Upper lobe of right lung (tissue), 1 donor: Measurements from ENCODE around the gene SLCO3A1. TPM values are rescaled to one million over a fixed set of nuclear protein-coding genes. Genes with fewer than 3 reads are reported as not detected.

Experiments used
- ATAC-seq: fragments of 200-7000 bp; cut with Tn5 transposase; one replicate; pipeline ENCODE4 v1.9.1; 2020; ENCODE audit warnings: mild to moderate bottlenecking, moderate library complexity
- DNase-seq: peaks from one replicate; pipeline ENCODE4 v3.0.0-alpha.2; 2020
- H3K27ac ChIP-seq: fragments of 200-600 bp; one replicate; pipeline ENCODE4 v1.8.0; 2022
- H3K27me3 ChIP-seq: fragments of 200-600 bp; one replicate; pipeline ENCODE4 v1.8.0; 2022; ENCODE audit warnings: mild to moderate bottlenecking
- H3K36me3 ChIP-seq: fragments of 200-600 bp; one replicate; pipeline ENCODE4 v1.8.0; 2022
- H3K4me1 ChIP-seq: fragments of 200-600 bp; one replicate; pipeline ENCODE4 v1.8.0; 2022
- H3K4me3 ChIP-seq: fragments of 200-600 bp; one replicate; pipeline ENCODE4 v1.8.0; 2022; ENCODE audit warnings: mild to moderate bottlenecking
- H3K9me3 ChIP-seq: fragments of 200-600 bp; one replicate; pipeline ENCODE4 v1.8.0; 2022
- CTCF ChIP-seq: fragments of 200-600 bp; IDR thresholded peaks from one replicate; pipeline ENCODE4 v1.8.0; 2022; ENCODE audit warnings: antibody characterized with exemption
- intact Hi-C: fragments of 100-400 bp; cut with DNase I; formaldehyde crosslinking; loops from one replicate; pipeline ENCODE4 v1.11.0; 2022
- total RNA-seq: library from RNA; stranded (reverse); fragmentation: NEBNext Ultra II Directional; extraction: Animal tissue kit (Norgen Biotek cat#: 25700); gene quantifications from one replicate; pipeline ENCODE4 v1.2.1, GENCODE V29; 2021
- donor health status: DM: no; HTN: yes; CAD: no; lungs with severe emphysema.

The SLCO3A1 gene
- total RNA-seq, 1 donor from 2014 or later = 50.6 TPM

GRCh38 chr15:91909574-91909973, 56.1 kb downstream of the SLCO3A1 start:
- no peaks in the 10 kb centered on the region for H3K4me1 ChIP-seq
- ATAC-seq = no peak
- H3K27me3 ChIP-seq = no peaks in the 10 kb centered on the region
- H3K36me3 ChIP-seq = no peaks in the 10 kb centered on the region
- no peak for DNase-seq
- no peaks in the 10 kb centered on the region for H3K9me3 ChIP-seq
- no peak overlapping the region for H3K4me3 ChIP-seq
- no peak overlapping the region for H3K27ac ChIP-seq
- TF ChIP-seq CTCF = no peak
- intact Hi-C loops = no loop called here

- Histone ChIP-seq H3K9me3 (no peaks in the 10 kb centered on the region), H3K36me3 (peaks cover 9% of the 10 kb centered on the region), H3K4me3 (no peak overlapping the region), H3K27me3 (no peaks in the 10 kb centered on the region), H3K27ac (no peak overlapping the region), H3K4me1 (no peaks in the 10 kb centered on the region)
- no peak for DNase-seq
- no peak for TF ChIP-seq CTCF
- ATAC-seq = no peak
- intact Hi-C loops = no loop called here
Observed at GRCh38 chr15:91911844-91912243, 58.3 kb downstream of the SLCO3A1 start.

GRCh38 chr15:91912336-91912735, 58.8 kb downstream of the SLCO3A1 start:
- H3K36me3 ChIP-seq = peaks cover 14% of the 10 kb centered on the region
- intact Hi-C loops = no loop called here
- no peak for DNase-seq
- H3K9me3 ChIP-seq = no peaks in the 10 kb centered on the region
- H3K27me3 ChIP-seq = no peaks in the 10 kb centered on the region
- ATAC-seq = no peak
- no peak for TF ChIP-seq CTCF
- H3K4me1 ChIP-seq = no peaks in the 10 kb centered on the region
- no peak overlapping the region for H3K4me3 ChIP-seq
- no peak overlapping the region for H3K27ac ChIP-seq

- Histone ChIP-seq H3K4me1 (no peaks in the 10 kb centered on the region), H3K27ac (no peak overlapping the region), H3K9me3 (no peaks in the 10 kb centered on the region), H3K36me3 (peaks cover 17% of the 10 kb centered on the region), H3K27me3 (no peaks in the 10 kb centered on the region), H3K4me3 (no peak overlapping the region)
- DNase-seq (no peak), ATAC-seq (no peak)
- TF ChIP-seq CTCF = no peak
- intact Hi-C loops = no loop called here
Observed at GRCh38 chr15:91913560-91913959, 60.1 kb downstream of the SLCO3A1 start.

GRCh38 chr15:91915576-91915975, 62.1 kb downstream of the SLCO3A1 start:
- no peak for DNase-seq
- ATAC-seq = no peak
- H3K4me1 ChIP-seq = no peaks in the 10 kb centered on the region
- no peaks in the 10 kb centered on the region for H3K27me3 ChIP-seq
- H3K4me3 ChIP-seq = no peak overlapping the region
- no peaks in the 10 kb centered on the region for H3K9me3 ChIP-seq
- no peak overlapping the region for H3K27ac ChIP-seq
- intact Hi-C loops = no loop called here
- H3K36me3 ChIP-seq = peaks cover 17% of the 10 kb centered on the region
- no peak for TF ChIP-seq CTCF

- Histone ChIP-seq H3K36me3 (peaks cover 17% of the 10 kb centered on the region), H3K4me3 (no peak overlapping the region), H3K9me3 (no peaks in the 10 kb centered on the region), H3K27me3 (no peaks in the 10 kb centered on the region), H3K4me1 (peaks cover 3% of the 10 kb centered on the region), H3K27ac (no peak overlapping the region)
- ATAC-seq = no peak
- intact Hi-C loops = no loop called here
- no peak for DNase-seq
- TF ChIP-seq CTCF = no peak
Observed at GRCh38 chr15:91916051-91916450, 62.5 kb downstream of the SLCO3A1 start.
